UCSD-AML1 (cell line): Measurements from ENCODE around the gene PFDN4.

Source experiments
- DNase-seq: peaks from one replicate; lab custom pipeline; 2025; ENCODE audit not compliant: unreplicated experiment; lab: John Stamatoyannopoulos, UW

Gene PFDN4

GRCh38 chr20:54200487-54201267 lies 7.2 kb upstream of the PFDN4 start:
- DNase-seq, result no peak

GRCh38 chr20:54201268-54201846 lies 6.5 kb upstream of the PFDN4 start:
- DNase-seq, result no peak

- DNase-seq, result no peak
These were observed 4.6 kb upstream of the PFDN4 start for GRCh38 chr20:54203281-54203680.

GRCh38 chr20:54204063-54204462 lies 3.8 kb upstream of the PFDN4 start:
- no peak for DNase-seq

GRCh38 chr20:54204481-54204880 lies 3.4 kb upstream of the PFDN4 start:
- no peak for DNase-seq

- no peak for DNase-seq
These were observed 2.4 kb upstream of the PFDN4 start for GRCh38 chr20:54205450-54205849.

GRCh38 chr20:54207053-54207742 lies 689 bp upstream of the PFDN4 start:
- DNase-seq, result no peak

- DNase-seq, result peak; percentile 50
These were observed 775 bp downstream of the PFDN4 start for GRCh38 chr20:54208548-54209176.

- no peak for DNase-seq
These were observed 1.4 kb downstream of the PFDN4 start for GRCh38 chr20:54209216-54209813.

- DNase-seq, result no peak
These were observed 4.3 kb downstream of the PFDN4 start for GRCh38 chr20:54212226-54212625.

GRCh38 chr20:54212871-54213270 lies 5.0 kb downstream of the PFDN4 start:
- DNase-seq, result no peak

GRCh38 chr20:54214566-54214965 lies 6.7 kb downstream of the PFDN4 start:
- no peak for DNase-seq

- no peak for DNase-seq
These were observed 7.4 kb downstream of the PFDN4 start for GRCh38 chr20:54215157-54215789.

GRCh38 chr20:54217762-54218161 lies 9.9 kb downstream of the PFDN4 start:
- no peak for DNase-seq

GRCh38 chr20:54218470-54218869 lies 10.6 kb downstream of the PFDN4 start:
- DNase-seq, result no peak

- no peak for DNase-seq
These were observed 12.0 kb downstream of the PFDN4 start for GRCh38 chr20:54219751-54220426.

- DNase-seq, result no peak
These were observed 12.8 kb downstream of the PFDN4 start for GRCh38 chr20:54220722-54221121.

- DNase-seq, result no peak
These were observed 13.5 kb downstream of the PFDN4 start for GRCh38 chr20:54221353-54221752.

GRCh38 chr20:54221996-54222890 lies 14.4 kb downstream of the PFDN4 start:
- DNase-seq, result no peak
